ENCODE data around the gene BTNL2.

- TF ChIP-seq POLR2A (IDR thresholded peaks at IDR 0.05) (no peak), CTCF (IDR thresholded peaks at IDR 0.05) (no peak)
Measured at GRCh38 chr6:32405656-32406055, 1.3 kb downstream of the BTNL2 start.
